GM19324 (cell line): Measurements from ENCODE around the gene CA10.

ENCODE experiments used
- ATAC-seq: cut with Tn5 transposase; IDR thresholded peaks from one replicate; pipeline ENCODE4 v1.9.1; 2021; ENCODE audit warnings: mild to moderate bottlenecking, moderate library complexity; ENCODE audit not compliant: unreplicated experiment, low FRiP score

Gene CA10

GRCh38 chr17:52147872-52148271 is 10.6 kb downstream of the CA10 start:
- ATAC-seq: no peak

- no peak for ATAC-seq
Measured at GRCh38 chr17:52147431-52147830, 11.1 kb downstream of the CA10 start.

GRCh38 chr17:52145476-52145875 is 13.0 kb downstream of the CA10 start:
- ATAC-seq: no peak

- ATAC-seq: no peak
Measured at GRCh38 chr17:52143542-52143941, 15.0 kb downstream of the CA10 start.

GRCh38 chr17:52140601-52141000 is 17.9 kb downstream of the CA10 start:
- no peak for ATAC-seq

GRCh38 chr17:52138752-52139151 is 19.8 kb downstream of the CA10 start:
- no peak for ATAC-seq

GRCh38 chr17:52138350-52138749 is 20.2 kb downstream of the CA10 start:
- no peak for ATAC-seq

GRCh38 chr17:52136166-52136565 is 22.3 kb downstream of the CA10 start:
- ATAC-seq: no peak

- ATAC-seq: no peak
Measured at GRCh38 chr17:52134641-52135040, 23.9 kb downstream of the CA10 start.

- no peak for ATAC-seq
Measured at GRCh38 chr17:52128721-52129120, 29.8 kb downstream of the CA10 start.

GRCh38 chr17:52124993-52125392 is 33.5 kb downstream of the CA10 start:
- no peak for ATAC-seq

GRCh38 chr17:52124561-52124960 is 34.0 kb downstream of the CA10 start:
- ATAC-seq: no peak

GRCh38 chr17:52120465-52120864 is 38.0 kb downstream of the CA10 start:
- ATAC-seq: no peak

GRCh38 chr17:52110923-52111581 is 47.5 kb downstream of the CA10 start:
- ATAC-seq: no peak

- no peak for ATAC-seq
Measured at GRCh38 chr17:52106638-52107261, 51.8 kb downstream of the CA10 start.

- no peak for ATAC-seq
Measured at GRCh38 chr17:52106072-52106471, 52.4 kb downstream of the CA10 start.

GRCh38 chr17:52105591-52105990 is 52.9 kb downstream of the CA10 start:
- ATAC-seq: no peak

GRCh38 chr17:52096056-52096455 is 62.5 kb downstream of the CA10 start:
- ATAC-seq: no peak

- ATAC-seq: no peak
Measured at GRCh38 chr17:52084176-52084575, 74.3 kb downstream of the CA10 start.

GRCh38 chr17:52079496-52079895 is 79.0 kb downstream of the CA10 start:
- ATAC-seq: no peak

- ATAC-seq: no peak
Measured at GRCh38 chr17:52071712-52072111, 86.8 kb downstream of the CA10 start.

GRCh38 chr17:52064791-52065211 is 93.7 kb downstream of the CA10 start:
- no peak for ATAC-seq
